Fibroblast of skin of left biceps (primary cell): ENCODE results near the gene MRPL27.
A peak's percentile ranks its signal among the peaks of the same experiment; 100 is the strongest.
"Not testable (repeated sequence)": the region's sequence is repeated elsewhere in the genome, so short reads cannot be mapped to it uniquely, and the experiment has no call there.

ENCODE experiments used
- DNase-seq, 2 experiments: peaks; one replicate each; pipeline ENCODE4 v3.0.0-alpha.2; 2013; ENCODE audit warnings: low read depth in 2 of 2

Gene MRPL27

DNA sequence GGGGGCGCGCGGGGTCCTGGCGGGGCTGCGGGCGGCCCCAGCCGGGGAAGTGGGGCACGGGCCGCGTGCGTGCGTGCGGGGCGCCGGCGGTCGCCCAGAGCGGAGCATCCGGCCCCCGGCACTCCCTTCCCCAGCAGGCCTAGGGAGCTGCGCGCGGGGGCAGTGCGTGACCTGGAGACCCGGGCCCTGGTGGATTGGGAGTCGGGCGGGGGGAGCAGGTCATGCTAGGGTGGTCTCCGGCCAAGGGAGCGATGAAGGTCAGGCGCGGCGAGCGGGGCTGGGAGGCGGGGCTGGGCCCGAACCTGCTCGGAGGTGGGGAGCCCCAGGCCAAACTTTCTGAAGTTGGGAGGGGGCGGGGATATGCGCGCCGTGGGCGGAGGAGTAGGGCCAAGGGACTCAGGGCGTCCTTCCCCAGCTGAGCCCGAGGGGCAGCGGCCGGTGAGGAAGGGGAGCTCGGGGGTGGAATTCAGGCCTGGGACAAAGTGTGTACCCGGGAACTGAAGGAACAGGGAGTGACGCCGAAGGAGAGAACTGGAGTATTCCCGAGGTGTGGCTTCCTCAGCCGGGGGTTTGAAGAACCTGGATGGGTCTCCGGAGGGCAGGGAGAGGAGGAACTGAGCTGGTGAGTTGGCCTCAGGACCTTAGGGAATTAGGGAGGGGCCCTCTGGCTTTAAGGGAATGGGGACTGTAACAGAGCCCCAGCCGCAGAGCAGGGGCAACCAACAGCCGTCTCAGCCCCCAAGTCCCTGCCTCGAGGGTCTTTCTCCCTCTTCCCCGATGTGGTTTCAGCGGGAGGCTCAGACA is 26.5 kb downstream of the MRPL27 start:
- no peak for DNase-seq

DNA sequence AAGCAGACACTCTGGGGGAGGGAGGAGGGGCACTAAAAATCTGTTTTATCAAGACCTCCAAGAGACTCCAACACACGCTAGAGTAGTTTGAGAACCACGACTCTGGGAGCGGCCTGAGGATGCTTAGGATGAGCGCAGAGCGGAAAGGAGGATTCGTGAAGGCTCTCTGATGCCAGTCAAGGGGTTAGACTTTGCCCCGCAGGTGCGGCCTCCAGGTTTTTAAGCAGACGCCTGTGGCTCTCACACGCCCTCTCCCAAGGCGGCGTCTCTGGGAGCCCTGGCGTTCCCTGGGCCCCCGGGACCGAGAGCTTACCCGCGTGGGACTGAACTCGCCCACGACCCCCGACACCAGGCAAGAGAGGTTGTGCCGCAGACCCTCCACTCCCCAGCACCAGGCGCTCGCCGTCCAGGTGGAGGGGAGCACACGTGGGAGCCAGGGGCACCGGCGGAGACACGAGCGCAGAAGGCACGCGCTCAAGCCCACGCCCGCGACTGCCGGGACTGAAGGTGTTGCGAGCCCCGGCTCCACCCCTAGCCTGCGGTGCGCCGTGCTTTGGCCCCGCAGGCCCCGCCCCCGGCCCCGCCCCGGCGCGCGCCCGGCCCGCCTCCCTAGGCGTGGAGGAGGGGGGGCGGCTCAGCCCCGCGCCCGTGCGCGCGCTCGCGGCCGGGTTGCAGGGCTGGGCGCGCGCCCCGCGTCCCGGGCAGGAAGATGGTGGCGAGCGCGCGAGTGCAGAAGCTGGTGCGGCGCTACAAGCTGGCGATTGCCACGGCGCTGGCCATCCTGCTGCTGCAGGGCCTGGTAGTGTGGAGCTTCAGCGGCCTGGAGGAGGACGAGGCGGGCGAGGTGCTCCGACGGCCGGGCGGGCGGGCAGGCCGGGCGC is 27.3 kb downstream of the MRPL27 start, which contains the start of gene XYLT2:
TSS of gene XYLT2 (plus strand) at position 695 of the 881 bp plus-strand sequence. CDS start at position 710, 15 bp downstream.
- DNase-seq: peak; percentile 58 to 68

DNA sequence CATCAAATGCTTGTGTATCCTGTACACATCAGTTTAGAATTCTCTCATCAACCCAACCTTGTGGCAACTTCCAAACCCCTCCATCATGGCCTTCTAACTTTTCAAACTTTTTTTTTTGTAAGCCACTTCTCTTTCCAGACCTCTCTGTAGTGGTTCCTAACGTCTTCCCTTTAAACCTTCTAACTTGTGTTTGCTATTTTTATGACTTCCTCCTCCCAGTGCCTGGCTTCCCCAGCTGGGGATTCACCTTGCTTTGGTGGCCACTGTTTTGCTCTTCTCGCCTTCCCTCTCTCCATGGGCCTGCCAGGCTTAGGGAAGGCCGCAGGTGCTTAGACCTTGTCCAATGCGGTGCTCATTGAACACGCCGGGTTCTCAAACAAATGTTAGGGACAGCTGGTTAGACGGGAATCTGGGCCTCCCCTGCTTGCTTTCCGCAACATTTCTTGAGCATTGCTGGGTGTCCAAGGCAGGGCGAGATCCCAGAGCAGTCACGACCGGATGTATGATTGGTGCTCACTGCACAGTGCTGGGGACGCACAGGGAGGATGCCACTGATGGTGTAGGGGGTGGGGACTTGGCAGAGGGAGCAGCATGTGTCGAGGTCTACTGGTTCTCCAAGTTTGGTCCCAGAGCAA is 28.1 kb downstream of the MRPL27 start:
- no peak for DNase-seq

DNA sequence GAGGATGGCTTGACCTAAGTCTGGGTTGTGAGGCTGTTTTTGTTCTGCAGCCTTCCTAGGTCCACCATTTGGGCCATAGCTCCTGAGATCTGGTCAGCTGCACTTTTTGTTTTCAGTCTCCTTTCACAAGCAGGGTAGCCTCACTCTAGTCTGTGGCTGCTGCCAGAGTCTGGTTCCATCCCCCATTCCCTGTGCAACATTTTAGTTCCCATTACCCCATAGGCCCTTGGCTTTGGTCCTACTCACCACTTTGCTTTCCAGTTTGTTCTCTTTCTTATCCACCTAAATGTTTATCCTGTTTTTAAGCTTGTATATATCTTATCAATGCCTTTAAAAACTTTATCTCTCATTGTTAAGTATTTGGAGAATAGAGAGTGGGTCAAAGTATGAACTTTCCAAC is 33.6 kb downstream of the MRPL27 start:
- no peak for DNase-seq

DNA sequence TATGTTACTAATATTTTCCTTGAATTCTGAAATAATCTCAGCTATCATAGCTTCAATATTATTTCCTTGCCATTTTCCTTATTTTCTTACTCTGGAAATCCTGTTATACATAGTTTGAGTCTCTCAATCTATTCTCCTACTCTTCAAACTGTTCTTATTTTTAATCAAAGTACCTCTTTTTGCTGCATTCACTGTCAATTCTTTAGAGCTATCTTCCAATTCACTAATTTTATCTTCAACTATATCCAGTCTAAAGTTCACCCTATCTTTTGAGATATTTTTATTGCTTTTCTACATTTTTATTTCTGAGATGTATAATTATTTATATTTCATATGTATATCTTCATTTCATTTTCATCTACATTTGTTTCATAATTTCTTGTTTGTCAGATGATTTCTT is 34.3 kb downstream of the MRPL27 start:
- no peak for DNase-seq

DNA sequence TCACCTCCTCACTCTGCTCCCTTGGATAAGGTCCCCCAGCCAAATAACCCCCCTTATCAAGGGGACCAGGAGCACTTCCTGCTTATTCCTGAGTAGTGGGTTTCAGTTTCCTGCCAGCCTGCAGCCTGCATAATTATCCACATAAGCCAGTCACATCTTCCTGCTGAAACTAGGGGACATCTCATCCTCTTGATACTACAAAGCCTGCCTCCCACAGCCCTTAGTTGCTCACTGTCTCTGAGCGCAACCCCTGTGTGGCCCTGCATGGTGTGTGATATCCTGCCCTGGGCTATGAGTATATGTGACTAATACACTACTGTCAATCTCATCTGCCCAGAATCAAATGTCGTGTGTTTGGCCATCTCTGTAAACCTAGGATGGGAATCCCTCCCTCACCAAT is 35.0 kb downstream of the MRPL27 start:
- DNase-seq: no peak

DNA sequence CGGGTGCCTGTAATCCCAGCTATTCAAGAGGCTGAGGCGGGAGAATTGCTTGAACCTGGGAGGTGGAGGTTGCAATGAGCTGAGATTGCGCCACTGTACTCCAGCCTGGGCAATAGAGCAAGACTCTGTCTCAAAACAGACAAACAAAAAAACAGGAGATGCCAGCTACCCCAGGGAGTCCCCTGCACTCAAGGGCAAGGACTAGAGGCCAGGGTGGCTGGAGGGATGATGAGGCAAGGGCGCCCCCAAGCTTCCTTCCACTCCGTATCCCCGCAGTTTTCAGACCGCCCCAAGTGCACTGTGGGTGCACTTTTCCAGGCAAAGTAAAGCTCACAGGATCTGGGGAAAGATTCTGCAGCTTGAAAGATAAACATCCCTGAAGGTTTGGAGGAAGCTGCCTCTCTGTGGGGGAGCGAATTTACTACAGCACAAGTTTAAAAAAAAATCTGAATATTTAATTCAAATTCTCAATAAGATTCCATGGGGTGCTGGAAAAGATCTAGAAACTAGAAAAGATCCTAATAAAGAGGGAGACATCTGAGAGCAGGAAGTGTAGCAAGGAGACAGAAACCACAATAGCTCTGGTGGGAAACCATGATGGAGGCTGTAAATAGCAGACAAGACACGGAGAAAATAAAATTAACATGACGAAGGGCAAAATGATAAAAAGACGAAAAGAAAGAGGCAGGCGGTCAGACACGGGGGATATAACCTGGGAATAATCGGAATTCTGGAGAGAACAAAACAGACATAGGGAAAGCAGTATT is 39.5 kb downstream of the MRPL27 start:
- not testable (repeated sequence) for DNase-seq

DNA sequence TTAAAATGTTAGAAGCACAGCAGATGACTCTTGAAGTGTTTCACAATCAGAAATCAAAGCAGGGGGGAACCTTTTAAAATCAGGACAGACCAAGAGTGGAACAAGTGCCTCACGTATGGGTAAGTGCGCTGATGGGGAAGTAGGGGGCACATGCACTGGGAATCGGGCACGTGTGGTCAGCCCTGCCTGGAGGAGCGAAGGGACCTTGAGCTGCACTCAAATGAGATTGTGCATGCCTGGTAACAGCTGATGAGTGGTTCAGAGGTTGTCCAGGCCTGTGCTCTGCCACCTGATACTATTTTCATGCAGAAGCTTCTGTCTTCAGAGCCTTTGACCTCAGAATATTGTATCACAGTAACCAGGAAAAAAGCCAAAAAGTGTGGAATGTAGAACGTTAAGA is 40.8 kb downstream of the MRPL27 start:
- no peak for DNase-seq

DNA sequence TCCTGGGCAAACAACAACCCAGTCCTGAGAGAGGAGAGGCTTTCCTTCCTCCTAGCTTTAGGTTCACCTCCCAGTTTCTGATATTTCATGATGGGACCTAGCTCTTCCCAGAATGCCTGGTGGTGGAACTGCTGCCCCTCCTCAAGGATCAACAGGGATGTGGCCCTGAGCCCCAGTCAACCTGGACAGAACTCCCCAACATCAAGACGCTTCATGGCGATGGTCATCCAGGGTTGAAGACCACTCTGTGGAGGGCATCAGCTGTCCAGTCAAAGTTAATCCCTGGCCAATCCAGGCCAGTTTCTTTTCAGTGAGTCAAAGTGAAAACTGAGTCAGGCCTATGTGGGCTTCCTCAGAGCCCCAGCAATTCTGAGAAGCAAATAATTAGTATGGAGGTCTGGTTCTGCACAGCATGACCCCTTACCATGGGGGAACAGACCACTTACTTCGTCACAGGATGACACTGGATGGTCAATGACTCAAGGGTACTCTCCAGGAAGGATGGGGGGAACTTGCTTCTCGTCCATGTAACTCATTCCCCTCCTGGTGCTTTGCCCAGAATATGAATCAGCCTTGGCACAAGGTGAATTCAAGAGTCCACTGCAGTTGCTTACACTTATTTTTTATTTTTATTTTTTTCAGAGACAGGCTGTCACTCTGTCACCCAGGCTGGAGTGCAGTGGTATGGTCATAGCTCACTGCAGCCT is 41.7 kb downstream of the MRPL27 start:
- peak; percentile 20 to 31 for DNase-seq

DNA sequence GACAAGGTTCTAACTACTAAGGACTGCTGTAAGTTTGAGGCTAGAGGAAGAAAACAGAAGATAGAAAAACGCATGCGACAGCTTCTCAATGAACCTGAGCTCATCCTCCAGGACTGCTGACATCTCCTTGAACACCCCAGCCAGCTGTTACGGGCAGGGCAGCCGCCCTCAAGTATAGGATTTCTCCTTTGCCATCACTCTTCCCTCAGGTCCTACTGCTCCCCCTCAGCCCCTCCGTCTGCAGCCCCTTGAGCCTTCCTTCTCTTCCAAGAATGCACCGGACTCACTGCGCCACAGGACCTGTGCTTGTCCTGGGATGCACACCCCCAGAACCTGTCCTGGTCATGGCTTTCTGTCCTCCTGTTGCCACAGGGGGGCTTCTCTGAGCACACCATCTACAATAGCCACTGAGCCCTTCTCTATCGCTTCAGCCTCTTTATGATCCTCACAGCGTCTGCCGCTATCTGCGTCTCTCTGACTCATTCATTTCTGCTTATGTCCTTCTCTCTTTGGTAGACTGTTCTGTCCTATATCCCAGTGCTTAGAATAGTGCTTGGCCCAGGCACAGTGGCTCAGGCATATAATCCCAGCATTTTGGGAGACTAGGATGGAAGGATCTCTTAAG is 42.7 kb downstream of the MRPL27 start:
- no peak for DNase-seq

DNA sequence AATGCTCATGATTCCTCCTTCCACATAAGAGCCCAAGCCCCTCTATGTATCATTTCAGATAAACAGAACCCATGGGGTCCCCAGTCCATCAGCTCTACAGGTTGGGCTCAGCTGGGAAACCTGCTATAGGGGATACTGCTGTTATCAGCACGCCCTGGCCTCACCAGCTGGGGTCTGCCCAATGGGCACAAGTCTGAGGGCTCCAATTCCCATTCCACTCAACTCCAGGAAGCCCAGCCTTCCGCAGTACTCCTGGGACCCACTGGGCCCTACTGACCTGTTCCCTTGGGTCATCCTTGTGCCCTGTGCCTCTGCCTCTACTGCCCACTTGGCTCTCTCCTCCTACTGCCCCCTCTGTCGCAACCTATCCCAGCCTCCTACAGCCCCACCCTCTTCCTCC is 43.3 kb downstream of the MRPL27 start:
- DNase-seq: no peak

DNA sequence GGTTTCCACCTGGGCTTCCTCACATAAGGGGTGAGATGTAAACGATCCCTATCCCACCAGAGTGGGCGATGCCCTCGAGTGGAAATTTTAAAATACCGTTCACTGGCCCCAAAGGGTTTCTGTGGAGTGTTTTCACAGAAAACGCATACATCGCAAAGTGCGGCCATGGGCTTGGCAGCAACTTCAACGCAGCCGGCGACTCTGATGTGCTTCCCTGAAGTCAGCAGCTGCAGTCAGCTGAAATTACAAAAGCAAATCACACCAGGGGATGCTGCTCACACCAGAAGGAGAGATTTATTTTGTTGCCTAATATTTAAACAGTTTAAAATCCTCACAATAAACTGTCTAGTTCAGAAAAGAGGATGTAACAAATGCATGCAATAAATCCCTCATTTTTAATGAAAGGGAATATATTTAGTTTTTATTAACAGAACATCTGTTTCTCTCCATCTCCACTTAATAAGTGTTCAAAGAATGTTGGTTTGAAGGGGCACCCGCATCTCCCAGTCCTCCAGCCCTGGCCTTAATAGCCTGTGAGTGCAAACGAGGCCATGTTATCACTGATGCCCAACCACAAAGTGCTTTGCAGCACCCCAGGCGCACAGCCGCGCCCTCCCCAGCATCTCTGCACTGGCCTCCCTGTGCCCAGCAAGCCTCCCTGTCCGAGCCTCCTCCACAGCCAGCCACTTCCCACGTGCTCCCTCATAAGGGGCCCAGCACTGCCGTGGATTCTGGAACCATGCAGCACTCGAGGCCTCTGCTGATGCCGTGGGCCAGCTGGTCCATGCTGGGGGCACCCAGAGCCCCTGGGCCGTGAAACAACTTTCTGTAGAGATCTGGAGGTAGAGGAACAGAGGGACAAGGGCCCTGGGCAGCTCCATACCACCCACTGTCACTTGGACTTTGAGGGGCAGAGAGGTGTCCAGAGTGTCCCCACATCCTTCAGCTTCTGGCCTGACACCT is 44.3 kb downstream of the MRPL27 start:
- no peak for DNase-seq

DNA sequence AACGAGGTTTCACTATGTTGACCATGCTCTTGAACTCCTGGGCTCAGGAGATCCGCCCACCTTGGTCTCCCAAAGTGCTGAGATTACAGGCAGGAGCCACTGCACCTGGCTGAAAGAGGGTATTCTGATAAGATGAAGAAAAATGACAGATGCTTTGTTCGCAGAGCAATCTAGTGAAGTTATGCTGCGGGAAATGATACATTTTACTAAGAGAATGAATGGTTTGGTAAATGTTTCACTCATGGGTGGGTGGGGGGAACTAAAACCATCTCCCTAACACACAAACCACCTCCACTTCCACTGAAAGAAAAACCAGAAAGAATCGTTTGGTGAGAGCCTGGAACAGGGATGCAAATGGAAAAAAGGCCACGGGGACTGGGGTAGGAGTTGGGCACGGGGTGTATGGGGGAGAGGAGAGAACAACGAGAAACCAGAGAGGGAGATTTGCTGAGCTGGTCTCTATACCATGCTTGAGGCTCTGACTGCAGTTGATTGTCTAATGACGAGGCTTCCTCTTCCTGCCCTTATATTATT is 46.1 kb downstream of the MRPL27 start:
- DNase-seq: no peak

DNA sequence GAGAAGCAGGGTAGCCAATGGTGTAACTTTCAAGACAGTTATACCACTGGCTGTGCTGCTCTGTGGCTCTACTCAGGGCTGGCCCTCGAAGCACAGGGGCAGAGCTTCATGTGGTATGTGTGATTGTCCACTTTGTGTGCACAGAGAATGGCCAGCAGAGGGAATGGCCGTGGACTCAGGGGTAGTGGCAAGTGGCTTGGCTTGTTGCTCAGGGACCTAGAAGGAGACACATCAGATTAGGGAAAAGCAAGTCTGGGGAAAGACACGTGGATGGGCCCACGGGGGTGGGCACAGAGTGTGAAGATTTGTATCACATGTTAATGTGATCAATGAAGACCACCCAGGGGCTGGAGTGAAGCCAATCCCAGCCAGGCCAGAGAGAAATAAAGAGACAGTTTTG is 47.1 kb downstream of the MRPL27 start:
- DNase-seq: no peak

DNA sequence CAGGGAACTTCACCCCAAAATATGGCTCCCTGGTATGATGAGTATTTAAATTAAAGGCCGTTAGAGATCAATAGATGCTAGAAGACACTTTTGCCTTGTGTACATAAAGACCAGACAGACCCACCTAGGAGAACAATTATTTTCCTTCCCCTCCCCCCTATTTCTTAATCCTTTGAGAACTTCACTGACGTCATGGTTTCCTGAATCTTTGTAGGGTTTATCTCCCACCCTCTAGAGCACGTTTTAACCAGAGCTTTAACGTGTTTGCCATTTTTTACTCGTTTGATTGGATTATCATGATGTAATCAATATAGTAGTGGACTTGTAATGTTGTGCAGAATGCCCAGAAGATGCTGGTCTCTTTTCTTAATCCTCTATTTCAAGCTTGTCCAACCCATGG is 49.9 kb downstream of the MRPL27 start:
- DNase-seq: no peak

DNA sequence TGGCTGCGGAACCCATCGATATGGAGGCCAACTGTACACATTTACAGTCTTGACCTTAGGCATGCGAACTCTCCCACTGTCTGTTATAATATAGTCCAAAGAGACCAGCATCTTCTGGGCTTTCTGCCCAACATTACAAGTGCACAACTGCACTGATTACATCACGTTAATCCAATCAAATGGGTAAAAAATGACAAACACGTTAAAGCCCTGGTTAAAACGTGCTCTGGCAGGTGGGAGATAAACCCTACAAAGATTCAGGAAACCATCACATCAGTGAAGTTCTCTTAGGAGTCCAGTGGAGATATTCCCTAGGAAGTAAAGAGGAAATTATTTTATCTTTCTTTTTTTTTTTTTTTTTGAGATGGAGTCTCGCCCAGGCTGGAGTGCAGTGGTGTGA is 50.7 kb downstream of the MRPL27 start:
- no peak for DNase-seq

DNA sequence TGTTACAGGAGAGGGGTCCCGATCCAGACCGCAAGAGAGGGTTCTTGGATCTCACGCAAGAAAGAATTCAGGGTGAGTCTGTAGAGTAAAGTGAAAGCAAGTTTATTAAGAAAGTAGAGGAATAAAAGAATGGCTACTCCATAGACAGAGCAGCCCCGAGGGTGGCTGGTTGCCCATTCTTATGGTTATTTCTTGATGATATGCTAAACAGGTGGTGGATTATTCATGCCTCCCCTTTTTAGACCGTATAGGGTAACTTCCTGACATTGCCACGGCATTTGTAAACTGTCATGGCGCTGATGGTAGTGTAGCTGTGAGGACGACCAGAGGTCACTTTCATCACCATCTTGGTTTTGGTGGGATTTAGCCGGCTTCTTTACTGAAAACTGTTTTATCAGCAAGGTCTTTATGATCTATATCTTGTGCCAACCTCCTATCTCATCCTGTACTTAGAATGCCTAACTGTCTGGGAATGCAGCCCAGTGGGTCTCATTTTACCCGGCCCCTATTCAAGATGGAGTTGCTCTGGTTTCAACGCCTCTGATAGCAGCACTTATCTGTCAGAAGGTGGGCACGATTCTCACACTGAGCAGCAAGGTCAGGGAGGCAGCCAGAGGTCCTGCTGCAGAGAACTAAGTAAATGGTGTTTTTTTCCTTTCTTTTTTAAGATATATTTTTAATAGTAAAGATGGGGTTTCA is 53.5 kb downstream of the MRPL27 start:
- DNase-seq: no peak

DNA sequence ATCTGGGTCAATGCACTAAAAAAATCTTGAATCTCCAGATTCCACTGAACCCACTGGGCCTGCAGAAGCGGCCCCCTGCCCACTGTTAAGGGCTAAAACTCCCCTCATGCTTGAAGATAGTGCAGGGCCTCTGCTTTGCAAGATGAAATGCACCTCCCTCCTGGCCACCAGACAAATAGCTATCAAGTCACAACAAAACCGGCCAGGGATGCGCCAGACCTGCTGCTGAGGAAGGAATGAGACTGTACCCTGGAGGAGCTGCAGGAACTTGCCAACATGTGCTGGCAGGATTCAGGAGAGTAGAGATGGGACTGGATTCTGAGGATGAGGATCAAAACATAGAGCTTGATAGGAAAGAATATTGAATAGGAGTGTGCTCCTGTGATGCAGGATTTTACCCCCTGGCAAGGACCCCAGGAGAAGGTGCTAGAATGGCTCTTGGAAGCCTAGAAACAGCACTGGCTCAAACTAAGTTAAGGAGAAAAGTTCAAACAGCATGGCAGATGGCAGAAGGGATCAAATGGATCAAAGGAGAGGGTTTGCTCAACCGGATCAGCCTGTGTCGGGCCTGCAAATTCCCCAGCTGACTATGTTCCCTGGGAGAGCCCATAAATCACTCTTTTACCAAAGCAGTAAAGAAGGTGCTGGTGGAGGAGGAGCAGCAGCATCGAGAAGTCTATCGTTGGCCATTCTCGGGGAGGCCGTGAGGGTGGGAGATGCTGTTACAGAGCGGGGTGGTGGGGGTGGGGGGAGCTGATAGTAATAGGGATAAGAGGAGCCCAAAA is 54.3 kb downstream of the MRPL27 start:
- DNase-seq: no peak
